GM18909 (cell line): Measurements from ENCODE around the gene PPP1R3F.
"Not testable (repeated sequence)": the region's sequence is repeated elsewhere in the genome, so short reads cannot be mapped to it uniquely, and the experiment has no call there.

Experiments used
- ATAC-seq: cut with Tn5 transposase; IDR thresholded peaks from one replicate; pipeline ENCODE4 v1.9.1; 2021; ENCODE audit warnings: mild to moderate bottlenecking; ENCODE audit not compliant: unreplicated experiment, poor library complexity

The PPP1R3F gene

GRCh38 chrX:49271341-49271740 is 1.7 kb downstream of the PPP1R3F start:
- ATAC-seq, result no peak

- no peak for ATAC-seq
These were observed 2.8 kb downstream of the PPP1R3F start for GRCh38 chrX:49272421-49272820.

GRCh38 chrX:49273181-49273727 is 3.7 kb downstream of the PPP1R3F start:
- ATAC-seq, result no peak

GRCh38 chrX:49276207-49276606 is 6.6 kb downstream of the PPP1R3F start:
- no peak for ATAC-seq

GRCh38 chrX:49276671-49277534 is 7.3 kb downstream of the PPP1R3F start:
- no peak for ATAC-seq

GRCh38 chrX:49277535-49277830 is 7.9 kb downstream of the PPP1R3F start:
- no peak for ATAC-seq

- no peak for ATAC-seq
These were observed 8.5 kb downstream of the PPP1R3F start for GRCh38 chrX:49278081-49278480.

GRCh38 chrX:49282647-49283011 is 13.0 kb downstream of the PPP1R3F start:
- no peak for ATAC-seq

- ATAC-seq, result no peak
These were observed 14.6 kb downstream of the PPP1R3F start for GRCh38 chrX:49284212-49284611.

- no peak for ATAC-seq
These were observed 16.5 kb downstream of the PPP1R3F start for GRCh38 chrX:49286136-49286535.

GRCh38 chrX:49286581-49286980 is 17.0 kb downstream of the PPP1R3F start:
- no peak for ATAC-seq

- no peak for ATAC-seq
These were observed 18.1 kb downstream of the PPP1R3F start for GRCh38 chrX:49287665-49288064.

- ATAC-seq, result no peak
These were observed 20.6 kb downstream of the PPP1R3F start for GRCh38 chrX:49290215-49290614.

GRCh38 chrX:49291615-49292337 is 22.2 kb downstream of the PPP1R3F start:
- ATAC-seq, result peak; percentile 70

GRCh38 chrX:49292400-49293362 is 23.1 kb downstream of the PPP1R3F start:
- no peak for ATAC-seq

- ATAC-seq, result not testable (repeated sequence)
These were observed 29.7 kb downstream of the PPP1R3F start for GRCh38 chrX:49299293-49299692.

GRCh38 chrX:49300703-49301102 is 31.1 kb downstream of the PPP1R3F start:
- no peak for ATAC-seq

GRCh38 chrX:49303346-49303745 is 33.8 kb downstream of the PPP1R3F start, which contains the start of gene GAGE10:
Gene GAGE10 (plus strand): TSS chrX:49303646. CDS start chrX:49304860, 1,214 bp downstream.
- ATAC-seq, result no peak

- ATAC-seq, result not testable (repeated sequence)
These were observed 38.2 kb downstream of the PPP1R3F start for GRCh38 chrX:49307775-49308174.

- ATAC-seq, result no peak
These were observed 39.1 kb downstream of the PPP1R3F start for GRCh38 chrX:49308604-49309269.
